ENCODE results near the gene ASB8. TPM values are rescaled to one million over a fixed set of nuclear protein-coding genes. Genes with fewer than 3 reads are reported as not detected.

The ASB8 gene
- total RNA-seq (2014; rRNA removed; shearing (Covaris generic)), result 34.8 and 46.3 TPM in 2 replicates
- polyA plus RNA-seq (2015; cell fraction: cytosol; rRNA removed), result 25.9 and 33.2 TPM in 2 replicates
- polyA plus RNA-seq (2015; cell fraction: nucleus; rRNA removed), result 22.1 and 25.2 TPM in 2 replicates

GRCh38 chr12:48157018-48157888, at the start of gene ASB8:
ASB8 (minus strand) TSS chr12:48157515; CDS start chr12:48153496, 4,019 bp downstream.
- DNase-seq (ENCODE audit: low read depth), result peak; percentile 98

- no peak for DNase-seq (ENCODE audit: low read depth)
These were observed 45.9 kb upstream of the ASB8 start, which contains the start of gene OR10AD1 for GRCh38 chr12:48203192-48203591. OR10AD1 (minus strand) TSS chr12:48203292; CDS start chr12:48203292, 0 bp downstream.

GRCh38 chr12:48202766-48203165, 45.5 kb upstream of the ASB8 start:
- no peak for DNase-seq (ENCODE audit: low read depth)

GRCh38 chr12:48201516-48201915, 44.2 kb upstream of the ASB8 start:
- DNase-seq (ENCODE audit: low read depth), result no peak

- no peak for DNase-seq (ENCODE audit: low read depth)
These were observed 43.8 kb upstream of the ASB8 start for GRCh38 chr12:48201091-48201490.

- no peak for DNase-seq (ENCODE audit: low read depth)
These were observed 42.5 kb upstream of the ASB8 start for GRCh38 chr12:48199774-48200221.

- DNase-seq (ENCODE audit: low read depth), result no peak
These were observed 41.7 kb upstream of the ASB8 start for GRCh38 chr12:48198985-48199384.

GRCh38 chr12:48198672-48198971, 41.3 kb upstream of the ASB8 start:
- DNase-seq (ENCODE audit: low read depth), result no peak

GRCh38 chr12:48197971-48198671, 40.8 kb upstream of the ASB8 start:
- peak; percentile 89 for DNase-seq (ENCODE audit: low read depth)

GRCh38 chr12:48197549-48197970, 40.2 kb upstream of the ASB8 start:
- peak; percentile 20 for DNase-seq (ENCODE audit: low read depth)

GRCh38 chr12:48194799-48195201, 37.5 kb upstream of the ASB8 start:
- no peak for DNase-seq (ENCODE audit: low read depth)

- DNase-seq (ENCODE audit: low read depth), result no peak
These were observed 36.3 kb upstream of the ASB8 start for GRCh38 chr12:48193623-48194022.

- no peak for DNase-seq (ENCODE audit: low read depth)
These were observed 35.5 kb upstream of the ASB8 start for GRCh38 chr12:48192861-48193260.

- no peak for DNase-seq (ENCODE audit: low read depth)
These were observed 33.8 kb upstream of the ASB8 start for GRCh38 chr12:48191096-48191495.

- DNase-seq (ENCODE audit: low read depth), result peak; percentile 61
These were observed 32.2 kb upstream of the ASB8 start for GRCh38 chr12:48189331-48190125.

GRCh38 chr12:48187916-48188695, 30.8 kb upstream of the ASB8 start:
- DNase-seq (ENCODE audit: low read depth), result no peak

- DNase-seq (ENCODE audit: low read depth), result no peak
These were observed 28.0 kb upstream of the ASB8 start for GRCh38 chr12:48185181-48185919.

GRCh38 chr12:48184549-48184922, 27.2 kb upstream of the ASB8 start:
- DNase-seq (ENCODE audit: low read depth), result no peak

- DNase-seq (ENCODE audit: low read depth), result no peak
These were observed 26.7 kb upstream of the ASB8 start for GRCh38 chr12:48183876-48184548.

Data from HT1080 (cell line).